ENCODE data around the gene HOXA1.

HOXA1 gene

GRCh38 chr7:27128034-27128433 lies 32.2 kb upstream of the HOXA1 start:
- TF ChIP-seq REST (IDR thresholded peaks at IDR 0.05; ENCODE audit: insufficient replicate concordance, low read depth) = no peak
- TF ChIP-seq CTCF (IDR thresholded peaks at IDR 0.05; ENCODE audit: insufficient read depth, low read length) = no peak
- H3K27me3 ChIP-seq (ENCODE audit: insufficient read depth, poor library complexity, severe bottlenecking) = peaks cover 4% of the 10 kb centered on the region
- DNase-seq (ENCODE audit: low read depth in 1 of 2, low spot score in 1 of 2) = no peak
- H3K4me3 ChIP-seq (replicated peaks; ENCODE audit: insufficient read depth, low read length) = no peak overlapping the region
- H3K27ac ChIP-seq (replicated peaks) = no peak overlapping the region

- peaks cover 4% of the 10 kb centered on the region for H3K27me3 ChIP-seq (ENCODE audit: insufficient read depth, poor library complexity, severe bottlenecking)
- no peak for DNase-seq (ENCODE audit: low read depth in 1 of 2, low spot score in 1 of 2)
- no peak for TF ChIP-seq POLR2AphosphoS5 (IDR thresholded peaks at IDR 0.05; ENCODE audit: low read depth)
- no peak for TF ChIP-seq REST (IDR thresholded peaks at IDR 0.05; ENCODE audit: insufficient replicate concordance, low read depth)
These were observed 31.0 kb upstream of the HOXA1 start for GRCh38 chr7:27126596-27127327.

GRCh38 chr7:27125986-27126394 lies 30.2 kb upstream of the HOXA1 start:
- no peak for TF ChIP-seq SPI1 (IDR thresholded peaks at IDR 0.05; ENCODE audit: borderline replicate concordance, low read depth)
- TF ChIP-seq POLR2AphosphoS5 (IDR thresholded peaks at IDR 0.05; ENCODE audit: low read depth) = no peak
- TF ChIP-seq REST (IDR thresholded peaks at IDR 0.05; ENCODE audit: insufficient replicate concordance, low read depth) = no peak
- TF ChIP-seq CTCF (IDR thresholded peaks at IDR 0.05; ENCODE audit: insufficient read depth, low read length) = no peak
- TF ChIP-seq GABPA (IDR thresholded peaks at IDR 0.05; ENCODE audit: low read depth) = no peak
- no peak overlapping the region for H3K4me3 ChIP-seq (replicated peaks; ENCODE audit: insufficient read depth, low read length)
- H3K27ac ChIP-seq (replicated peaks) = no peak overlapping the region
- DNase-seq (ENCODE audit: low read depth in 1 of 2, low spot score in 1 of 2) = no peak
- peaks cover 4% of the 10 kb centered on the region for H3K27me3 ChIP-seq (ENCODE audit: insufficient read depth, poor library complexity, severe bottlenecking)

More at GRCh38 chr7:27126596-27127327, 31.0 kb upstream of the HOXA1 start:
- Histone ChIP-seq H3K4me3 (replicated peaks; ENCODE audit: insufficient read depth, low read length) (no peak overlapping the region), H3K27ac (replicated peaks) (no peak overlapping the region)

All from HL-60 (cell line).